GM15510 (cell line): ENCODE measurements around the gene TAS2R41.

Experiments
- POLR2A ChIP-seq: IDR thresholded peaks from 3 replicates; pipeline ENCODE4 v1.6.1; 2011; ENCODE audit warnings: borderline replicate concordance; ENCODE audit not compliant: insufficient read length; ENCODE audit errors: extremely low read depth

Gene TAS2R41

GRCh38 chr7:143504215-143504936 lies 26.7 kb downstream of the TAS2R41 start:
- no peak for TF ChIP-seq POLR2A

DNA sequence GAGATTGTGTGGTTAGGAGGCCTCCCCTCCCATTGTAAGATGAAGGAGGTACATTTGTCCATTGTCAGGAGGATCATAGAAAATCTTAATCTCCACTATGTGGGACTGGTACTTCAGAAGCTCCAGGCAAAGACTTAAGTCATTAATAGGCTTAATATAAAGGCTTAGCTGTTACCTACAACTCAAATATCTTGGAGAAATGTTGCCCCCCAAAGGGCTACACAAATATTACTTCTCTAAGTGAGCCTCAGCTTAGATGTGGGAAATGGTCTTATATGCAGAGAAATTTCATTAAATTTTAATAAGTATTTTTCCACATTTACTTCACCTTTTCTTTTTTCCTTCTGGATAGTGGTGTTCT lies 27.2 kb downstream of the TAS2R41 start:
- no peak for TF ChIP-seq POLR2A

GRCh38 chr7:143505838-143506237 lies 28.2 kb downstream of the TAS2R41 start:
- TF ChIP-seq POLR2A, result no peak

DNA sequence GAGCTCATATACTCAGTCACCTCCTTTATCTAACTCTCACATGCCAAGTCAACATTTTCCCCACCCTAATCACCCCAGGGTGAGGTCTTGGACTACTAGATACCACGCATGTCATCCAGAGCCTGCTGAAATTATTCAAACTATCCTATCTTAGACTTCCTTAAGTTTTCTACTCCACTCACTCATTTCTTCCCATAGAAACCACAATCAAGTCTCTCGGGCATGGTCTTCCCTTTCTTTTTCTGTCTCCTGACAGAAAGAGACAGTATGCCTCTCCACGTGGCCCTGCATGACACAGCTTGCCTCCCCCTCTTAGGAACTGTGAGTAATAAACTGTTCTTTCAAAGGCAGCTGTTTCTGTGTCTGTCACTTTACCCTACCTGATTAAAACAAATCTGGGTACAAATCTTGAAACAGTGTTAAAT lies 29.4 kb downstream of the TAS2R41 start:
- TF ChIP-seq POLR2A, result no peak

- no peak for TF ChIP-seq POLR2A
Measured at GRCh38 chr7:143507534-143508055, 29.9 kb downstream of the TAS2R41 start.

GRCh38 chr7:143510854-143511592 lies 33.4 kb downstream of the TAS2R41 start:
- no peak for TF ChIP-seq POLR2A

- TF ChIP-seq POLR2A, result no peak
Measured at GRCh38 chr7:143511593-143512047, 33.9 kb downstream of the TAS2R41 start.

- TF ChIP-seq POLR2A, result no peak
Measured at GRCh38 chr7:143512488-143513340, 35.0 kb downstream of the TAS2R41 start.

- TF ChIP-seq POLR2A, result no peak
Measured at GRCh38 chr7:143514487-143514886, 36.8 kb downstream of the TAS2R41 start.

- TF ChIP-seq POLR2A, result no peak
Measured at GRCh38 chr7:143514995-143515735, 37.5 kb downstream of the TAS2R41 start.

GRCh38 chr7:143516981-143517380 lies 39.3 kb downstream of the TAS2R41 start:
- TF ChIP-seq POLR2A, result no peak

- TF ChIP-seq POLR2A, result no peak
Measured at GRCh38 chr7:143518521-143518920, 40.8 kb downstream of the TAS2R41 start.

GRCh38 chr7:143518941-143519340 lies 41.3 kb downstream of the TAS2R41 start:
- TF ChIP-seq POLR2A, result no peak

- TF ChIP-seq POLR2A, result no peak
Measured at GRCh38 chr7:143519411-143520131, 41.9 kb downstream of the TAS2R41 start.
